K562 (cell line): ENCODE measurements around the gene KRTAP9-2. TPM values are rescaled to one million over a fixed set of nuclear protein-coding genes. Genes with fewer than 3 reads are reported as not detected.

ENCODE experiments used
- ATAC-seq: fragments of 200-7000 bp; cut with Tn5 transposase; 3 replicates; pipeline ENCODE4 v1.9.1; 2020; ENCODE audit warnings: moderate library complexity
- BruUV-seq: library from RNA; stranded (reverse); fragments of 400-500 nt; replicated peaks from 2 replicates; lab custom pipeline; 2021; lab: Mats Ljungman, UMichigan
- CTCF ChIA-PET: fragments of 300-600 bp; formaldehyde crosslinking; extraction: SDS; loops from one replicate; lab custom pipeline; 2021; ENCODE audit warnings: low intra/inter-chr PET ratio; lab: Yijun Ruan, JAX
- POLR2A ChIA-PET: fragments of 300-600, 350-650 bp; sonication (Branson Sonifier 250); formaldehyde crosslinking; extraction: SDS; loops from one replicate; lab custom pipeline; 2021; ENCODE audit warnings: antibody characterized with exemption, inconsistent platforms; lab: Yijun Ruan, JAX
- DNase-seq, 4 experiments: peaks; one replicate each; pipeline versions ENCODE4 v3.0.0 to v3.0.0-alpha.2; 2011 to 2018; ENCODE audit warnings: low spot score in 3 of 4, mixed read lengths in 3 of 4; ENCODE audit errors: extremely low read depth in 1 of 4
- FAIRE-seq: peaks from 2 replicates; lab custom pipeline; 2011; peaks lifted over from hg19 to GRCh38; lab: Jason Lieb, UNC
- H2AFZ ChIP-seq: 2 replicates; pipeline ENCODE4 v1.6.0; 2011; ENCODE audit warnings: low read depth, low read length, control low read depth, inconsistent platforms
- H3K27ac ChIP-seq: fragments of 200-600 bp; 3 replicates; pipeline ENCODE4 v1.8.0; 2011; ENCODE audit warnings: low read depth, mild to moderate bottlenecking, control low read depth, inconsistent platforms, low read length, moderate library complexity, mixed read lengths; ENCODE audit errors: extremely low read depth
- H3K27me3 ChIP-seq, 2 experiments: fragments of 300-600 bp in 1 of 2; 2 replicates in 1 of 2; 3 replicates in 1 of 2; pipeline versions ENCODE4 v1.6.0 to v1.8.0; 2011; ENCODE audit warnings: inconsistent platforms in 2 of 2, low read length in 2 of 2, mild to moderate bottlenecking in 1 of 2, mixed read lengths in 1 of 2, moderate library complexity in 1 of 2; ENCODE audit not compliant: control insufficient read depth in 2 of 2, insufficient read depth in 2 of 2
- H3K36me3 ChIP-seq: fragments of 300-600 bp; 3 replicates; pipeline ENCODE4 v1.8.0; 2011; ENCODE audit warnings: mild to moderate bottlenecking, low read length, inconsistent platforms; ENCODE audit not compliant: control insufficient read depth, insufficient read depth
- H3K4me1 ChIP-seq, 2 experiments: fragments of 200-600 bp in 1 of 2; replicated peaks in 1 of 2; 2 replicates in 1 of 2; 3 replicates in 1 of 2; pipeline versions ENCODE4 v1.5.1 to v1.8.0; 2011; ENCODE audit warnings: inconsistent platforms in 2 of 2, low read length in 2 of 2, mild to moderate bottlenecking in 1 of 2, mixed read lengths in 1 of 2, moderate library complexity in 1 of 2; ENCODE audit not compliant: control insufficient read depth in 2 of 2, insufficient read depth in 2 of 2
- H3K4me2 ChIP-seq: 2 replicates; pipeline ENCODE4 v1.6.1; 2011; ENCODE audit warnings: low read length, control low read depth, inconsistent platforms, mixed read lengths; ENCODE audit not compliant: insufficient read depth
- H3K4me3 ChIP-seq: fragments of 200-600 bp; sonication (generic), shearing (Covaris generic); 2 replicates; pipeline ENCODE4 v1.5.1; 2016; ENCODE audit warnings: control low read depth, inconsistent platforms
- H3K79me2 ChIP-seq: fragments of 200-600 bp; 3 replicates; pipeline ENCODE4 v1.8.0; 2011; ENCODE audit warnings: low read length, inconsistent platforms; ENCODE audit not compliant: control insufficient read depth, insufficient read depth
- H3K9ac ChIP-seq, 2 experiments: 2 replicates each; pipeline versions ENCODE4 v1.6.0 to v1.6.1; 2011; ENCODE audit warnings: low read depth in 2 of 2, low read length in 2 of 2, control low read depth in 1 of 2, inconsistent platforms in 1 of 2, mild to moderate bottlenecking in 1 of 2, mixed read lengths in 1 of 2; ENCODE audit not compliant: insufficient read depth in 1 of 2
- H3K9me1 ChIP-seq: one replicate; pipeline ENCODE4 v1.6.0; 2011; ENCODE audit warnings: inconsistent platforms, mild to moderate bottlenecking, low read length, moderate library complexity; ENCODE audit not compliant: control insufficient read depth, insufficient read depth
- H3K9me3 ChIP-seq: replicated peaks from 2 replicates; pipeline ENCODE4 v1.5.1; 2011; ENCODE audit warnings: low read depth, low read length, inconsistent platforms; ENCODE audit not compliant: control insufficient read depth, insufficient read depth
- H4K20me1 ChIP-seq: replicated peaks from 2 replicates; pipeline ENCODE4 v1.6.1; 2011; ENCODE audit warnings: low read length, inconsistent platforms, mixed read lengths; ENCODE audit not compliant: control insufficient read depth, insufficient read depth
- ATF4 ChIP-seq: fragments of 450-650 bp; formaldehyde crosslinking; IDR thresholded peaks from 2 replicates; pipeline ENCODE4 v1.4.0; 2022; ENCODE audit warnings: mild to moderate bottlenecking, moderate library complexity
- CXXC5 ChIP-seq: fragments of 250-450 bp; sonication (Bioruptor Pico); IDR thresholded peaks from 2 replicates; pipeline ENCODE4 v1.8.0; 2022; ENCODE audit warnings: inconsistent platforms, mild to moderate bottlenecking, moderate library complexity
- ID3 ChIP-seq, 2 experiments: fragments of 250-450 bp in 1 of 2; fragments of 450-650 bp in 1 of 2; sonication (Bioruptor Pico) in 1 of 2; IDR thresholded peaks; 2 replicates each; pipeline versions ENCODE4 v1.6.1 to v1.8.0; 2016 to 2021; ENCODE audit warnings: mild to moderate bottlenecking in 2 of 2, moderate library complexity in 2 of 2, missing compliant biosample characterization in 1 of 2, missing genetic modification characterization in 1 of 2
- ZFX ChIP-seq: sonication (generic); formaldehyde crosslinking; IDR thresholded peaks from 2 replicates; pipeline ENCODE4 v1.8.0; 2022; ENCODE audit warnings: mild to moderate bottlenecking, missing genetic modification reagents, moderate library complexity
- ZNF764 ChIP-seq: fragments of 250-450 bp; sonication (Bioruptor Pico); IDR thresholded peaks from 2 replicates; pipeline ENCODE4 v1.4.0; 2020; ENCODE audit warnings: low read depth, mild to moderate bottlenecking, moderate library complexity
- WGBS: fragments of 100-300 bp; shearing (Covaris generic); methylation state at CpG from one replicate; pipeline ENCODE4 v1.1.6; 2016; ENCODE audit warnings: low coverage, mixed read lengths; ENCODE audit not compliant: insufficient coverage; ENCODE audit errors: missing lambda C conversion rate; 5-methylcytosine and 5-hydroxymethylcytosine counted together
- in situ Hi-C: fragments of 300-500 bp; cut with MboI; formaldehyde crosslinking; loops from 4 replicates; pipeline ENCODE4 v1.15.0; 2018; ENCODE audit warnings: inconsistent platforms, mixed read lengths
- intact Hi-C: fragments of 100-400 bp; cut with micrococcal nuclease; formaldehyde crosslinking; loops from 2 replicates; pipeline ENCODE4 v1.14.2; 2022
- polyA plus RNA-seq, 8 experiments: library from polyadenylated mRNA; depleted of rRNA in 4 of 8; stranded (reverse) in 5 of 8; unstranded in 3 of 8; fragments of >200 nt; fragmentation: Nextera tagmentation in 2 of 8; fragmentation: Illumina TruSeq in 1 of 8; extraction: Ambion mirVana in 2 of 8; extraction: Trizol in 1 of 8; gene quantifications; 2 replicates each; pipeline versions ENCODE4 v1.2.1 to v1.2.3, GENCODE V29; 2011 to 2014; ENCODE audit warnings: inconsistent platforms in 1 of 8, missing spikeins in 1 of 8
- total RNA-seq, 7 experiments: library from RNA; depleted of rRNA in 6 of 7; stranded (reverse); fragments of >200 nt in 6 of 7; fragmentation: Illumina TruSeq in 2 of 7; extraction: Trizol in 2 of 7; gene quantifications; 2 replicates each; pipeline versions ENCODE4 v1.2.1 to v1.2.3, GENCODE V29; 2011 to 2021; ENCODE audit warnings: low replicate concordance in 1 of 7
- TF ChIP-seq, protein P1 (sequence below): fragments of 250-450 bp; sonication (Bioruptor Pico); IDR thresholded peaks from 2 replicates; pipeline ENCODE4 v1.5.0; 2021; ENCODE audit warnings: mild to moderate bottlenecking, borderline replicate concordance
- TF ChIP-seq, protein P2 (sequence below): sonication (generic); formaldehyde crosslinking; IDR thresholded peaks from 2 replicates; pipeline ENCODE4 v1.8.1; 2023; ENCODE audit warnings: missing genetic modification reagents, mild to moderate bottlenecking, borderline replicate concordance
- TF ChIP-seq, protein P3 (sequence below): fragments of 450-650 bp; IDR thresholded peaks from 2 replicates; pipeline ENCODE4 v1.6.1; 2014; ENCODE audit warnings: low read depth, mild to moderate bottlenecking, moderate library complexity, borderline replicate concordance

The KRTAP9-2 gene
- total and polyA plus RNA-seq, 9 of the 15 experiments (the other 6 are each of a cell fraction or from before 2014, with no cell fraction given), result not detected

DNA sequence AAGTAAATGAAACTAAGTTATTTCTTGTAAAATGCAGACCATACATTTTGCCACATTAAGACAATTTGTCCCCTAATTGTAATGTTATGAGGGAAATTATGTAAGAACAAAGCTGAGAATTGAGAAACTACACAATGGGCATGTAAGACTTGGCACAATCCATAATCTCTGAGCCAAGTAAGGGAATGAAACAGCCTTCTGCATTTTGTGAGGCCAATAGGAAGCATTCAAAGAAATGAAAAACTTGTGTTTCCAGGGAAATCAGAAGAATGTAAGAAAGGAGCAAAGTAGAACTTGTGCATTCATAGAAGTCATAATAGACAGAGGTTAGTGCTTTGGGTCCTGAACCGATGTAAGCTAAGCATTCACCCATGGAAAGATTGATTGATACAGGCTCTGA is 24.8 kb downstream of the KRTAP9-2 start:
- CTCF ChIA-PET, result no interaction called here
- TF ChIP-seq ZNF764, result no peak
- TF ChIP-seq, protein P1, sequence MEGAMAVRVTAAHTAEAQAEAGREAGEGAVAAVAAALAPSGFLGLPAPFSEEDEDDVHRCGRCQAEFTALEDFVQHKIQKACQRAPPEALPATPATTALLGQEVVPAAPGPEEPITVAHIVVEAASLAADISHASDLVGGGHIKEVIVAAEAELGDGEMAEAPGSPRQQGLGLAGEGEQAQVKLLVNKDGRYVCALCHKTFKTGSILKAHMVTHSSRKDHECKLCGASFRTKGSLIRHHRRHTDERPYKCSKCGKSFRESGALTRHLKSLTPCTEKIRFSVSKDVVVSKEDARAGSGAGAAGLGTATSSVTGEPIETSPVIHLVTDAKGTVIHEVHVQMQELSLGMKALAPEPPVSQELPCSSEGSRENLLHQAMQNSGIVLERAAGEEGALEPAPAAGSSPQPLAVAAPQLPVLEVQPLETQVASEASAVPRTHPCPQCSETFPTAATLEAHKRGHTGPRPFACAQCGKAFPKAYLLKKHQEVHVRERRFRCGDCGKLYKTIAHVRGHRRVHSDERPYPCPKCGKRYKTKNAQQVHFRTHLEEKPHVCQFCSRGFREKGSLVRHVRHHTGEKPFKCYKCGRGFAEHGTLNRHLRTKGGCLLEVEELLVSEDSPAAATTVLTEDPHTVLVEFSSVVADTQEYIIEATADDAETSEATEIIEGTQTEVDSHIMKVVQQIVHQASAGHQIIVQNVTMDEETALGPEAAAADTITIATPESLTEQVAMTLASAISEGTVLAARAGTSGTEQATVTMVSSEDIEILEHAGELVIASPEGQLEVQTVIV (CRISPR knock-in tag), result no peak
- TF ChIP-seq, protein P2, sequence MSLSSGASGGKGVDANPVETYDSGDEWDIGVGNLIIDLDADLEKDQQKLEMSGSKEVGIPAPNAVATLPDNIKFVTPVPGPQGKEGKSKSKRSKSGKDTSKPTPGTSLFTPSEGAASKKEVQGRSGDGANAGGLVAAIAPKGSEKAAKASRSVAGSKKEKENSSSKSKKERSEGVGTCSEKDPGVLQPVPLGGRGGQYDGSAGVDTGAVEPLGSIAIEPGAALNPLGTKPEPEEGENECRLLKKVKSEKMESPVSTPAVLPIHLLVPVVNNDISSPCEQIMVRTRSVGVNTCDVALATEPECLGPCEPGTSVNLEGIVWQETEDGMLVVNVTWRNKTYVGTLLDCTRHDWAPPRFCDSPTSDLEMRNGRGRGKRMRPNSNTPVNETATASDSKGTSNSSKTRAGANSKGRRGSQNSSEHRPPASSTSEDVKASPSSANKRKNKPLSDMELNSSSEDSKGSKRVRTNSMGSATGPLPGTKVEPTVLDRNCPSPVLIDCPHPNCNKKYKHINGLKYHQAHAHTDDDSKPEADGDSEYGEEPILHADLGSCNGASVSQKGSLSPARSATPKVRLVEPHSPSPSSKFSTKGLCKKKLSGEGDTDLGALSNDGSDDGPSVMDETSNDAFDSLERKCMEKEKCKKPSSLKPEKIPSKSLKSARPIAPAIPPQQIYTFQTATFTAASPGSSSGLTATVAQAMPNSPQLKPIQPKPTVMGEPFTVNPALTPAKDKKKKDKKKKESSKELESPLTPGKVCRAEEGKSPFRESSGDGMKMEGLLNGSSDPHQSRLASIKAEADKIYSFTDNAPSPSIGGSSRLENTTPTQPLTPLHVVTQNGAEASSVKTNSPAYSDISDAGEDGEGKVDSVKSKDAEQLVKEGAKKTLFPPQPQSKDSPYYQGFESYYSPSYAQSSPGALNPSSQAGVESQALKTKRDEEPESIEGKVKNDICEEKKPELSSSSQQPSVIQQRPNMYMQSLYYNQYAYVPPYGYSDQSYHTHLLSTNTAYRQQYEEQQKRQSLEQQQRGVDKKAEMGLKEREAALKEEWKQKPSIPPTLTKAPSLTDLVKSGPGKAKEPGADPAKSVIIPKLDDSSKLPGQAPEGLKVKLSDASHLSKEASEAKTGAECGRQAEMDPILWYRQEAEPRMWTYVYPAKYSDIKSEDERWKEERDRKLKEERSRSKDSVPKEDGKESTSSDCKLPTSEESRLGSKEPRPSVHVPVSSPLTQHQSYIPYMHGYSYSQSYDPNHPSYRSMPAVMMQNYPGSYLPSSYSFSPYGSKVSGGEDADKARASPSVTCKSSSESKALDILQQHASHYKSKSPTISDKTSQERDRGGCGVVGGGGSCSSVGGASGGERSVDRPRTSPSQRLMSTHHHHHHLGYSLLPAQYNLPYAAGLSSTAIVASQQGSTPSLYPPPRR, result no peak
- TF ChIP-seq, protein P3, sequence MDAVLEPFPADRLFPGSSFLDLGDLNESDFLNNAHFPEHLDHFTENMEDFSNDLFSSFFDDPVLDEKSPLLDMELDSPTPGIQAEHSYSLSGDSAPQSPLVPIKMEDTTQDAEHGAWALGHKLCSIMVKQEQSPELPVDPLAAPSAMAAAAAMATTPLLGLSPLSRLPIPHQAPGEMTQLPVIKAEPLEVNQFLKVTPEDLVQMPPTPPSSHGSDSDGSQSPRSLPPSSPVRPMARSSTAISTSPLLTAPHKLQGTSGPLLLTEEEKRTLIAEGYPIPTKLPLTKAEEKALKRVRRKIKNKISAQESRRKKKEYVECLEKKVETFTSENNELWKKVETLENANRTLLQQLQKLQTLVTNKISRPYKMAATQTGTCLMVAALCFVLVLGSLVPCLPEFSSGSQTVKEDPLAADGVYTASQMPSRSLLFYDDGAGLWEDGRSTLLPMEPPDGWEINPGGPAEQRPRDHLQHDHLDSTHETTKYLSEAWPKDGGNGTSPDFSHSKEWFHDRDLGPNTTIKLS, result no peak
- TF ChIP-seq ZFX (CRISPR knock-in tag), result no peak
- no peak for TF ChIP-seq ID3 (CRISPR knock-in tag; IDR thresholded peaks at IDR 0.05)
- no peak for TF ChIP-seq ID3 (tag; IDR thresholded peaks at IDR 0.05)
- TF ChIP-seq CXXC5 (CRISPR knock-in tag), result no peak
- no peak for TF ChIP-seq ATF4 (CRISPR knock-in tag)

More for the DNA sequence above, 24.8 kb downstream of the KRTAP9-2 start:
- H4K20me1 ChIP-seq, result no peaks in the 10 kb centered on the region
- H3K36me3 ChIP-seq, result no peaks in the 10 kb centered on the region
- FAIRE-seq, result no peak
- BruUV-seq, result no TSS peak
- WGBS, result 0% methylated on average over 1 of the region's 1 CpG
- no peak overlapping the region for H3K9ac ChIP-seq
- POLR2A ChIA-PET, result no interaction called here
- DNase-seq, result peak in 1 of 4 experiments; percentile 0
- H3K27ac ChIP-seq, result no peak overlapping the region
- no peak overlapping the region for H2AFZ ChIP-seq
- H3K27me3 ChIP-seq, result peaks cover 0 to 2% of the 10 kb centered on the region in 2 experiments; a peak in 1 of 5 replicates
- no peak for ATAC-seq
- intact Hi-C loops (no loop called here), in situ Hi-C loops (no loop called here)
- no peaks in the 10 kb centered on the region for H3K4me1 ChIP-seq
- H3K9me3 ChIP-seq, result no peaks in the 10 kb centered on the region
- no peak overlapping the region for H3K4me3 ChIP-seq
- no peak overlapping the region for H3K4me2 ChIP-seq
- H3K9me1 ChIP-seq, result no peaks in the 10 kb centered on the region
- no peaks in the 10 kb centered on the region for H3K79me2 ChIP-seq
